ENCODE data around the gene RIT1. TPM values are rescaled to one million over a fixed set of nuclear protein-coding genes. Genes with fewer than 3 reads are reported as not detected.

RIT1 gene
- total and polyA plus RNA-seq, 7 donors = 5.1 to 16.9 (median 11.1) TPM

- no peak for ATAC-seq
- WGBS, 3 donors = 89 to 95% (median 94%) methylated on average over 3 of the region's 3 CpGs
- intact Hi-C loops (cut with DNase I) = loop anchor here in 1 of 2 donors (10.0 kb wide), 2 partner anchors 146 to 256 kb away; no protein-coding TSS in a partner anchor
- Histone ChIP-seq H3K4me3 (no peak overlapping the region), H3K27ac (no peak overlapping the region), H3K27me3 (ENCODE audit: insufficient read depth in 3 of 3, low read length in 2 of 3) (no peaks in the 10 kb centered on the region), H3K9me3 (no peaks in the 10 kb centered on the region), H3K36me3 (ENCODE audit: insufficient read depth in 1 of 2, low read depth in 1 of 2) (peaks cover 30 to 99% of the 10 kb centered on the region in 2 donors), H3K4me1 (no peaks in the 10 kb centered on the region)
- TF ChIP-seq, protein P1, sequence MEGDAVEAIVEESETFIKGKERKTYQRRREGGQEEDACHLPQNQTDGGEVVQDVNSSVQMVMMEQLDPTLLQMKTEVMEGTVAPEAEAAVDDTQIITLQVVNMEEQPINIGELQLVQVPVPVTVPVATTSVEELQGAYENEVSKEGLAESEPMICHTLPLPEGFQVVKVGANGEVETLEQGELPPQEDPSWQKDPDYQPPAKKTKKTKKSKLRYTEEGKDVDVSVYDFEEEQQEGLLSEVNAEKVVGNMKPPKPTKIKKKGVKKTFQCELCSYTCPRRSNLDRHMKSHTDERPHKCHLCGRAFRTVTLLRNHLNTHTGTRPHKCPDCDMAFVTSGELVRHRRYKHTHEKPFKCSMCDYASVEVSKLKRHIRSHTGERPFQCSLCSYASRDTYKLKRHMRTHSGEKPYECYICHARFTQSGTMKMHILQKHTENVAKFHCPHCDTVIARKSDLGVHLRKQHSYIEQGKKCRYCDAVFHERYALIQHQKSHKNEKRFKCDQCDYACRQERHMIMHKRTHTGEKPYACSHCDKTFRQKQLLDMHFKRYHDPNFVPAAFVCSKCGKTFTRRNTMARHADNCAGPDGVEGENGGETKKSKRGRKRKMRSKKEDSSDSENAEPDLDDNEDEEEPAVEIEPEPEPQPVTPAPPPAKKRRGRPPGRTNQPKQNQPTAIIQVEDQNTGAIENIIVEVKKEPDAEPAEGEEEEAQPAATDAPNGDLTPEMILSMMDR (IDR thresholded peaks at IDR 0.05) = no peak
- no peak for DNase-seq
Observed at GRCh38 chr1:155920717-155921116, 9.6 kb upstream of the RIT1 start.

GRCh38 chr1:155919801-155920200 is 8.7 kb upstream of the RIT1 start:
- ATAC-seq (no peak), DNase-seq (no peak)
- no peak overlapping the region for H3K27ac ChIP-seq
- no peaks in the 10 kb centered on the region for H3K9me3 ChIP-seq
- H3K27me3 ChIP-seq (ENCODE audit: insufficient read depth in 3 of 3, low read length in 2 of 3) = no peaks in the 10 kb centered on the region
- WGBS, 3 donors = 97 to 100% (median 98%) methylated on average over 2 of the region's 2 CpGs
- no peak overlapping the region for H3K4me3 ChIP-seq
- no peaks in the 10 kb centered on the region for H3K4me1 ChIP-seq
- peaks cover 25 to 99% of the 10 kb centered on the region in 2 donors for H3K36me3 ChIP-seq (ENCODE audit: insufficient read depth in 1 of 2, low read depth in 1 of 2)
- TF ChIP-seq, protein P1 (IDR thresholded peaks at IDR 0.05) = no peak
- intact Hi-C loops (cut with DNase I) = loop anchor here in 1 of 2 donors (10.0 kb wide), 2 partner anchors 145 to 255 kb away; no protein-coding TSS in a partner anchor

DNA sequence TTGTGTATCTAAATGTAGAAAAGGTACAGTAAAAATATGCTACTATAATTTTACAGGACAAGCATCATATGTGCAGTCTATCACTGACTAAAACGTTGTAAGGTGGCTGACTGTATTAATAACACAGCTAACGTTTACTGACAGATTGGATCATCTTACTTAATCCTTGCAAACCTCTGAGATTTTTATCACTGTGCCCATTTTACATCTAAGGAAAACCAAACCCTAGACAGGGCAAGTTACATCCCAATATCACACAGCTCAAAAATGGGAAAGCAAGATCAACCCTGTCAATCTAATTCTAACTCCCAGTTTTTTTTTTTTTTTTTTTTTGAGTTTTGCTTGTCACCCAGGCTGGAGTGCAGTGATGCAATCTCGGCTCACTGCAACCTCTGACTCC is 7.5 kb upstream of the RIT1 start:
- TF ChIP-seq, protein P1 (IDR thresholded peaks at IDR 0.05) = no peak
- DNase-seq = no peak
- 55 to 63% (median 59%) methylated on average over 3 of the region's 3 CpGs for WGBS, 3 donors
- Histone ChIP-seq H3K36me3 (ENCODE audit: insufficient read depth in 1 of 2, low read depth in 1 of 2) (peaks cover 29 to 99% of the 10 kb centered on the region in 2 donors), H3K27me3 (ENCODE audit: insufficient read depth in 3 of 3, low read length in 2 of 3) (no peaks in the 10 kb centered on the region), H3K9me3 (no peaks in the 10 kb centered on the region), H3K4me1 (no peaks in the 10 kb centered on the region), H3K4me3 (no peak overlapping the region), H3K27ac (no peak overlapping the region)
- intact Hi-C loops (cut with DNase I) = no loop called here
- no peak for ATAC-seq

GRCh38 chr1:155913969-155914757 is 3.0 kb upstream of the RIT1 start:
- DNase-seq (no peak), ATAC-seq (no peak)
- peaks cover 18 to 86% of the 10 kb centered on the region in 2 donors for H3K36me3 ChIP-seq (ENCODE audit: insufficient read depth in 1 of 2, low read depth in 1 of 2)
- no peaks in the 10 kb centered on the region for H3K27me3 ChIP-seq (ENCODE audit: insufficient read depth in 3 of 3, low read length in 2 of 3)
- H3K27ac ChIP-seq = no peak overlapping the region
- intact Hi-C loops (cut with DNase I) = loop anchor here in 1 of 2 donors (5.0 kb wide), 1 partner anchor 57 kb away; the partner anchor contains the start of genes GON4L and SYT11
- H3K4me1 ChIP-seq = peaks cover 12% of the 10 kb centered on the region
- H3K4me3 ChIP-seq = no peak overlapping the region
- 65 to 74% (median 67%) methylated on average over 6 of the region's 6 CpGs for WGBS, 3 donors
- TF ChIP-seq, protein P1 (IDR thresholded peaks at IDR 0.05) = no peak
- no peaks in the 10 kb centered on the region for H3K9me3 ChIP-seq

Measured in psoas muscle (tissue), 8 donors.